Neuronal stem cell (in vitro differentiated cells): ENCODE data around the gene TEK.

ENCODE experiments used
- DNase-seq: peaks from one replicate; pipeline ENCODE4 v3.0.0-alpha.2; 2013; ENCODE audit warnings: low spot score
- H2AFZ ChIP-seq: one replicate; pipeline ENCODE4 v1.6.1; 2013; ENCODE audit warnings: mild to moderate bottlenecking, low read length, inconsistent platforms
- H2AK5ac ChIP-seq: 2 replicates; pipeline ENCODE4 v1.6.1; 2013; ENCODE audit warnings: low read depth, mild to moderate bottlenecking, inconsistent platforms, low read length, moderate library complexity, mixed read lengths
- H2BK120ac ChIP-seq: 2 replicates; pipeline ENCODE4 v1.6.1; 2013; ENCODE audit warnings: low read depth, mild to moderate bottlenecking, inconsistent platforms, low read length, moderate library complexity, mixed read lengths
- H2BK12ac ChIP-seq: one replicate; pipeline ENCODE4 v1.6.1; 2013; ENCODE audit warnings: low read length, inconsistent platforms
- H2BK15ac ChIP-seq: 2 replicates; pipeline ENCODE4 v1.6.1; 2013; ENCODE audit warnings: mild to moderate bottlenecking, low read length, inconsistent platforms, mixed read lengths
- H2BK5ac ChIP-seq: one replicate; pipeline ENCODE4 v1.6.1; 2013; ENCODE audit warnings: inconsistent platforms, mild to moderate bottlenecking, low read length, moderate library complexity
- H3K14ac ChIP-seq: one replicate; pipeline ENCODE4 v1.6.1; 2013; ENCODE audit warnings: low read length, inconsistent platforms
- H3K18ac ChIP-seq: 2 replicates; pipeline ENCODE4 v1.6.1; 2013; ENCODE audit warnings: low read length, inconsistent platforms
- H3K23ac ChIP-seq: 2 replicates; pipeline ENCODE4 v1.6.1; 2013; ENCODE audit warnings: low read depth, mild to moderate bottlenecking, mixed read lengths, low read length, inconsistent platforms; ENCODE audit not compliant: poor library complexity
- H3K27ac ChIP-seq: replicated peaks from 3 replicates; pipeline ENCODE4 v1.5.1; 2013; ENCODE audit warnings: low read length, inconsistent platforms
- H3K27me3 ChIP-seq, 3 experiments: 2 replicates each; pipeline ENCODE4 v1.6.1; 2013; ENCODE audit warnings: low read length in 3 of 3, mild to moderate bottlenecking in 2 of 3, inconsistent platforms in 1 of 3, low read depth in 1 of 3, mixed read lengths in 1 of 3, moderate library complexity in 1 of 3; ENCODE audit not compliant: control insufficient read depth in 3 of 3, insufficient read depth in 3 of 3
- H3K36me3 ChIP-seq, 2 donors: replicated peaks in 1 of 2; 2 replicates each; pipeline ENCODE4 v1.6.1; 2013; ENCODE audit warnings: low read length in 2 of 2; ENCODE audit not compliant: control insufficient read depth in 2 of 2, insufficient read depth in 2 of 2
- H3K4ac ChIP-seq: 2 replicates; pipeline ENCODE4 v1.6.1; 2013; ENCODE audit warnings: inconsistent platforms, mild to moderate bottlenecking, low read length, moderate library complexity
- H3K4me1 ChIP-seq, 2 donors: 1 replicate in 1 of 2; 2 replicates in 1 of 2; pipeline ENCODE4 v1.6.1; 2013; ENCODE audit warnings: low read length in 2 of 2, low read depth in 1 of 2; ENCODE audit not compliant: control insufficient read depth in 2 of 2, insufficient read depth in 1 of 2
- H3K4me2 ChIP-seq: one replicate; pipeline ENCODE4 v1.6.1; 2013; ENCODE audit warnings: mild to moderate bottlenecking, low read length, inconsistent platforms; ENCODE audit not compliant: insufficient read depth, poor library complexity, severe bottlenecking
- H3K4me3 ChIP-seq, 2 donors: 2 replicates each; pipeline ENCODE4 v1.5.1; 2013; ENCODE audit warnings: low read length in 2 of 2, mild to moderate bottlenecking in 2 of 2, inconsistent platforms in 1 of 2, moderate library complexity in 1 of 2
- H3K79me1 ChIP-seq: one replicate; pipeline ENCODE4 v1.6.1; 2013; ENCODE audit warnings: low read depth, mild to moderate bottlenecking, inconsistent platforms, low read length, moderate library complexity
- H3K9ac ChIP-seq: one replicate; pipeline ENCODE4 v1.6.1; 2013; ENCODE audit warnings: mild to moderate bottlenecking, low read depth, low read length, inconsistent platforms; ENCODE audit not compliant: poor library complexity
- H3K9me3 ChIP-seq, 2 donors: replicated peaks in 1 of 2; 2 replicates each; pipeline versions ENCODE3 to v1.6.1; 2013; ENCODE audit warnings: low read length in 2 of 2, mild to moderate bottlenecking in 2 of 2, inconsistent platforms in 1 of 2, low read depth in 1 of 2, mixed read lengths in 1 of 2, moderate library complexity in 1 of 2; ENCODE audit not compliant: control insufficient read depth in 2 of 2, insufficient read depth in 1 of 2
- H4K8ac ChIP-seq: one replicate; pipeline ENCODE4 v1.6.1; 2013; ENCODE audit warnings: low read depth, mild to moderate bottlenecking, inconsistent platforms, low read length, moderate library complexity
- H4K91ac ChIP-seq: one replicate; pipeline ENCODE4 v1.6.1; 2013; ENCODE audit warnings: low read length, low read depth, mild to moderate bottlenecking, inconsistent platforms; ENCODE audit not compliant: poor library complexity
- WGBS, 2 donors: extraction: QIAGEN DNeasy Blood & Tissue Kit; methylation state at CpG; one replicate each; pipeline ENCODE4 v1.1.7; 2013; ENCODE audit warnings: missing lambda C conversion rate in 2 of 2, mixed read lengths in 1 of 2; ENCODE audit not compliant: insufficient read length in 2 of 2, insufficient replicate concordance in 1 of 2; ENCODE audit errors: extremely low coverage in 2 of 2; 5-methylcytosine and 5-hydroxymethylcytosine counted together

TEK gene

DNA sequence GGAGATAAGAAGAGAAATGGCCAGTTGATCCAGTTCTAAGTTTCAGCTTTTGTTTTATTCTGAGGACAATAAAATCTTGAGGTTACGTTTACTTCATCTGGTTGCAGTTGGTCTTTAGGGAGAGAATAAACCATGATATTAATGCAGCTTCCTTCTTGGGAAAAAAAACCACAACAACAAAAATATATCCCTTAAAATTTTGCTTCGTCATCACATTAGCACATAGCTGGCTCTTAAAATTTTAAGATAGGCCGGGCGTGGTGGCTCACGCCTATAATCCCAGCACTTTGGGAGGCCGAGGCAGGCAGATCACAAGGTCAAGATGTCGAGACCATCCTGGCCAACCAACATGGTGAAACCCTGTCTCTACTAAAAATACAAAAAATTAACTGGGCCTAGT lies 101.6 kb downstream of the TEK start:
- H3K4me3 ChIP-seq, result no peak overlapping the region
- H4K8ac ChIP-seq, result no peak overlapping the region
- H2AFZ ChIP-seq, result no peak overlapping the region
- H2BK15ac ChIP-seq, result no peak overlapping the region
- H4K91ac ChIP-seq, result no peak overlapping the region
- no peak overlapping the region for H2BK5ac ChIP-seq
- no peak overlapping the region for H2AK5ac ChIP-seq
- no peak overlapping the region for H2BK12ac ChIP-seq
- H3K27me3 ChIP-seq, result no peaks in the 10 kb centered on the region
- H3K9ac ChIP-seq, result no peak overlapping the region
- DNase-seq, result no peak
- no peak overlapping the region for H3K18ac ChIP-seq
- H3K79me1 ChIP-seq, result no peaks in the 10 kb centered on the region
- no peak overlapping the region for H2BK120ac ChIP-seq
- no peak overlapping the region for H3K4me2 ChIP-seq
- no peaks in the 10 kb centered on the region for H3K9me3 ChIP-seq
- H3K27ac ChIP-seq, result no peak overlapping the region
- no CpG with 5 or more reads among the region's 7 CpGs for WGBS, 2 donors
- H3K36me3 ChIP-seq, result peaks cover 0 to 19% of the 10 kb centered on the region in 2 donors
- no peak overlapping the region for H3K4ac ChIP-seq
- H3K4me1 ChIP-seq, result no peaks in the 10 kb centered on the region
- H3K23ac ChIP-seq, result no peak overlapping the region
- H3K14ac ChIP-seq, result no peak overlapping the region

DNA sequence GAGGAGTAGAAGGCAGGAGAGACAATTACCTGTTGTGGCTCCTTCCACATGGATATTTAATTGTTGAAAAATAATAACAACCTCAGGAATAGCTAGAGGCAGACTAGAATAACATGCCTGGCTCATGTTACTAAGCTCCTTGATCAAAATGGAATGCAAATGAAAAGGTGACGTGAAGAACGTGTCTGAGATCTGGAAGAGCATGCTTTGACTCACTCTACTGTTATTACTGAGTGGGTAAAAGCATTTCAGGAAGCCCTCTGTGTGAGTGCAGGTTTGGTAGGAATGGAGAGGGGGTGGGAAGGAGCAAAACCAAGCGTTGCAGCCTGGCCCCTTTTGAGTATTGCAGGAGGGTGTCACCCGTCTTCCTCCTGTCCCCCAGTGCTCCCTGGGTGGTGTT lies 103.2 kb downstream of the TEK start:
- H2AK5ac ChIP-seq, result no peak overlapping the region
- DNase-seq, result no peak
- no peaks in the 10 kb centered on the region for H3K4me1 ChIP-seq
- no peak overlapping the region for H2BK12ac ChIP-seq
- no peak overlapping the region for H4K8ac ChIP-seq
- H3K18ac ChIP-seq, result no peak overlapping the region
- no peak overlapping the region for H3K4me2 ChIP-seq
- H2AFZ ChIP-seq, result no peak overlapping the region
- no peak overlapping the region for H4K91ac ChIP-seq
- no peak overlapping the region for H3K23ac ChIP-seq
- no peak overlapping the region for H2BK15ac ChIP-seq
- WGBS, 2 donors, result no CpG with 5 or more reads among the region's 4 CpGs
- H3K4ac ChIP-seq, result no peak overlapping the region
- H2BK5ac ChIP-seq, result no peak overlapping the region
- H3K27ac ChIP-seq, result no peak overlapping the region
- H2BK120ac ChIP-seq, result no peak overlapping the region
- H3K9ac ChIP-seq, result no peak overlapping the region
- H3K14ac ChIP-seq, result no peak overlapping the region
- H3K36me3 ChIP-seq, result peaks cover 0 to 17% of the 10 kb centered on the region in 2 donors
- no peaks in the 10 kb centered on the region for H3K27me3 ChIP-seq
- H3K79me1 ChIP-seq, result no peaks in the 10 kb centered on the region
- H3K9me3 ChIP-seq, result no peaks in the 10 kb centered on the region
- no peak overlapping the region for H3K4me3 ChIP-seq

DNA sequence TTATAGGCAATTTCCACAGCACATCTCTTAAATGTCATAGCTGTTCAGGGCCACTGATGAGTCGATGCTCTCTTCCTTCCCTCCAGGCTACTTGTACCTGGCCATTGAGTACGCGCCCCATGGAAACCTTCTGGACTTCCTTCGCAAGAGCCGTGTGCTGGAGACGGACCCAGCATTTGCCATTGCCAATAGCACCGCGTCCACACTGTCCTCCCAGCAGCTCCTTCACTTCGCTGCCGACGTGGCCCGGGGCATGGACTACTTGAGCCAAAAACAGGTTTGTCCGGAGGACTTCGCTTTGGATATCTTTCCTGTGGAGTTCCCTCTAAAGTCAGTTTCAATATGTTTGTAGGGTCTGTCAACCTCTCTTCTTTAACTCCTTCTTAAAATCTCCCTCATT lies 103.6 kb downstream of the TEK start:
- H4K8ac ChIP-seq, result no peak overlapping the region
- H3K36me3 ChIP-seq, result peaks cover 0 to 17% of the 10 kb centered on the region in 2 donors
- WGBS, 2 donors, result no CpG with 5 or more reads among the region's 14 CpGs
- no peak overlapping the region for H3K4me2 ChIP-seq
- no peaks in the 10 kb centered on the region for H3K9me3 ChIP-seq
- H2BK12ac ChIP-seq, result no peak overlapping the region
- H2AFZ ChIP-seq, result no peak overlapping the region
- no peak overlapping the region for H2BK5ac ChIP-seq
- H3K4me3 ChIP-seq, result no peak overlapping the region
- H3K4me1 ChIP-seq, result no peaks in the 10 kb centered on the region
- no peak overlapping the region for H3K27ac ChIP-seq
- no peak overlapping the region for H2BK15ac ChIP-seq
- no peaks in the 10 kb centered on the region for H3K27me3 ChIP-seq
- no peak overlapping the region for H3K23ac ChIP-seq
- no peaks in the 10 kb centered on the region for H3K79me1 ChIP-seq
- no peak overlapping the region for H4K91ac ChIP-seq
- H2BK120ac ChIP-seq, result no peak overlapping the region
- DNase-seq, result no peak
- no peak overlapping the region for H3K18ac ChIP-seq
- no peak overlapping the region for H3K4ac ChIP-seq
- no peak overlapping the region for H2AK5ac ChIP-seq
- no peak overlapping the region for H3K14ac ChIP-seq
- H3K9ac ChIP-seq, result no peak overlapping the region

DNA sequence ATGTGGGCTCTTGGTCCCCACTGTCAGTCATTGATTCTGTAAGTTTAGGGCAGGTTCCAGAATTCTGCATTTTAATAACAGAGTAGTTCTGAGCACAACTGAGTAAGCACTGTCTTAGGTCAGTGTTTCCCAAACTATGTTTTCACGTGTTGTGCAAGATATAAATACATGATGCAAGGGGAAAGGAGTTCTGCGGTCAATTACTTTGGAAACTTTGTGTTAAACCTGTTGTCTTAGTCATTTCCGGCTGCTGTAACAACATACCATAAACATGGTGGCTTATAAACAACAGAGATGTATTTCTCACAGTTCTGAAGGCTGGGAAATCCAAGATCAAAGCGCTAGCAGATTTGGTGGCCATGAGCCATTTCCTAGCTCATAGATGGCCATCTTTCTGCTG lies 118.2 kb downstream of the TEK start:
- no peak overlapping the region for H2BK12ac ChIP-seq
- no peak overlapping the region for H2BK15ac ChIP-seq
- no peak overlapping the region for H3K4me3 ChIP-seq
- no peaks in the 10 kb centered on the region for H3K27me3 ChIP-seq
- no CpG with 5 or more reads among the region's 4 CpGs for WGBS, 2 donors
- peaks cover 0 to 20% of the 10 kb centered on the region in 2 donors for H3K36me3 ChIP-seq
- H3K27ac ChIP-seq, result no peak overlapping the region
- no peak overlapping the region for H3K4ac ChIP-seq
- no peak overlapping the region for H2AFZ ChIP-seq
- H3K18ac ChIP-seq, result no peak overlapping the region
- H2BK5ac ChIP-seq, result no peak overlapping the region
- no peaks in the 10 kb centered on the region for H3K4me1 ChIP-seq
- peaks cover 0 to 9% of the 10 kb centered on the region in 2 donors for H3K9me3 ChIP-seq
- H3K14ac ChIP-seq, result no peak overlapping the region
- H4K91ac ChIP-seq, result no peak overlapping the region
- no peak overlapping the region for H4K8ac ChIP-seq
- H2BK120ac ChIP-seq, result no peak overlapping the region
- H3K79me1 ChIP-seq, result no peaks in the 10 kb centered on the region
- no peak overlapping the region for H3K4me2 ChIP-seq
- no peak overlapping the region for H2AK5ac ChIP-seq
- DNase-seq, result no peak
- no peak overlapping the region for H3K23ac ChIP-seq
- no peak overlapping the region for H3K9ac ChIP-seq
